Ovary (tissue), 3 donors: ENCODE results near the gene SHBG.

Source experiments
- EP300 ChIP-seq: sonication (generic); formaldehyde crosslinking; IDR thresholded peaks from one replicate; pipeline ENCODE4 v1.6.1; 2017; ENCODE audit warnings: antibody characterized with exemption
- POLR2A ChIP-seq: fragments of 450-650 bp; IDR thresholded peaks from one replicate; pipeline ENCODE4 v1.6.1; 2017; ENCODE audit warnings: antibody characterized with exemption, mild to moderate bottlenecking, moderate library complexity
- TF ChIP-seq, protein P1 (sequence below), 3 donors: fragments of 450-650 bp in 2 of 3; fragments of 200-600 bp in 1 of 3; IDR thresholded peaks; one replicate each; pipeline versions ENCODE4 v1.5.1 to v1.8.0; 2016 to 2022; ENCODE audit warnings: antibody characterized with exemption in 3 of 3, mild to moderate bottlenecking in 1 of 3
- donor health status: DM: no; HTN: no; CAD: no.

DNA sequence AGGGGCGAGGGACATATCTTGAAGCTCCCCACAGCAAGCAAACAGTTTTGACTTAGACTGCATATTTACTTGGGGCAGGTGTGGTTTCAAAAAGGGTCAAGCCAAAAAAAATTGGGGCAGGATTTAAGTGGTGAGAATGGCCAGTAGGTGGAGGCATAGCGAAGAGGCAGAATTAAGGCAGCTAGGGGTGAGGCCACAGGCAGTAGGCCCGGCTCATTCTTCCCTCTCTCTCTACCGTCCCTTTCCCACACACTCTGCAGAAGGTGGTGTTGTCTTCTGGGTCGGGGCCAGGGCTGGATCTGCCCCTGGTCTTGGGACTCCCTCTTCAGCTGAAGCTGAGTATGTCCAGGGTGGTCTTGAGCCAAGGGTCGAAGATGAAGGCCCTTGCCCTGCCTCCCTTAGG lies 2.6 kb downstream of the SHBG start:
- TF ChIP-seq POLR2A (no peak), EP300 (no peak)
- TF ChIP-seq, protein P1, sequence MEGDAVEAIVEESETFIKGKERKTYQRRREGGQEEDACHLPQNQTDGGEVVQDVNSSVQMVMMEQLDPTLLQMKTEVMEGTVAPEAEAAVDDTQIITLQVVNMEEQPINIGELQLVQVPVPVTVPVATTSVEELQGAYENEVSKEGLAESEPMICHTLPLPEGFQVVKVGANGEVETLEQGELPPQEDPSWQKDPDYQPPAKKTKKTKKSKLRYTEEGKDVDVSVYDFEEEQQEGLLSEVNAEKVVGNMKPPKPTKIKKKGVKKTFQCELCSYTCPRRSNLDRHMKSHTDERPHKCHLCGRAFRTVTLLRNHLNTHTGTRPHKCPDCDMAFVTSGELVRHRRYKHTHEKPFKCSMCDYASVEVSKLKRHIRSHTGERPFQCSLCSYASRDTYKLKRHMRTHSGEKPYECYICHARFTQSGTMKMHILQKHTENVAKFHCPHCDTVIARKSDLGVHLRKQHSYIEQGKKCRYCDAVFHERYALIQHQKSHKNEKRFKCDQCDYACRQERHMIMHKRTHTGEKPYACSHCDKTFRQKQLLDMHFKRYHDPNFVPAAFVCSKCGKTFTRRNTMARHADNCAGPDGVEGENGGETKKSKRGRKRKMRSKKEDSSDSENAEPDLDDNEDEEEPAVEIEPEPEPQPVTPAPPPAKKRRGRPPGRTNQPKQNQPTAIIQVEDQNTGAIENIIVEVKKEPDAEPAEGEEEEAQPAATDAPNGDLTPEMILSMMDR (IDR thresholded peaks at IDR 0.05): peak in 1 of 3 donors; percentile 14
